Left lung (tissue), 10 donors: ENCODE data around the gene ATL1. TPM values are rescaled to one million over a fixed set of nuclear protein-coding genes. Genes with fewer than 3 reads are reported as not detected.

ENCODE experiments used
- ATAC-seq: fragments of 200-7000 bp; cut with Tn5 transposase; one replicate; pipeline ENCODE4 v1.9.1; 2020; ENCODE audit warnings: moderate library complexity
- DNase-seq, 4 donors: peaks; one replicate each; pipeline ENCODE4 v3.0.0-alpha.2; 2013 to 2020
- H3K27ac ChIP-seq, 2 donors: fragments of 200-600 bp; sonication (generic) in 1 of 2; one replicate each; pipeline versions ENCODE4 v1.5.0 to v1.8.0; 2020 to 2021
- H3K27me3 ChIP-seq, 2 donors: fragments of 200-600 bp; sonication (generic) in 1 of 2; one replicate each; pipeline versions ENCODE4 v1.5.0 to v1.8.0; 2020 to 2021
- H3K36me3 ChIP-seq, 2 donors: fragments of 200-600 bp; sonication (generic) in 1 of 2; one replicate each; pipeline versions ENCODE4 v1.5.0 to v1.8.0; 2020 to 2021
- H3K4me1 ChIP-seq, 2 donors: fragments of 200-600 bp; one replicate each; pipeline ENCODE4 v1.8.0; 2021
- H3K4me3 ChIP-seq, 2 donors: fragments of 200-600 bp; sonication (generic) in 1 of 2; one replicate each; pipeline versions ENCODE4 v1.5.0 to v1.8.0; 2020 to 2021; ENCODE audit warnings: mild to moderate bottlenecking in 1 of 2
- H3K9me3 ChIP-seq, 2 donors: fragments of 200-600 bp; sonication (generic) in 1 of 2; one replicate each; pipeline versions ENCODE4 v1.5.0 to v1.8.0; 2020 to 2021
- intact Hi-C, 2 donors: fragments of 100-400 bp; cut with DNase I; formaldehyde crosslinking; loops; one replicate each; pipeline versions ENCODE4 v1.11.2 to v1.14.2; 2022
- polyA plus RNA-seq, 6 donors: library from polyadenylated mRNA; unstranded; fragments of 120-200 nt; gene quantifications; one replicate each; pipeline ENCODE4 v1.2.1, GENCODE V29; 2013; ENCODE audit not compliant: insufficient read length in 6 of 6
- total RNA-seq, 2 donors: library from RNA; stranded (reverse); fragmentation: NEBNext Ultra II Directional; extraction: Animal tissue kit (Norgen Biotek cat#: 25700); gene quantifications; one replicate each; pipeline ENCODE4 v1.2.1, GENCODE V29; 2021
- TF ChIP-seq, protein P1 (sequence below), 2 donors: fragments of 200-600 bp; sonication (generic) in 1 of 2; IDR thresholded peaks; one replicate each; pipeline versions ENCODE4 v1.5.0 to v1.8.0; 2021; ENCODE audit warnings: antibody characterized with exemption in 2 of 2
- donor health status: DM: no; HTN: yes; CAD: no.
- donor health status: DM: no; HTN: no; CAD: no.

Gene ATL1
- total and polyA plus RNA-seq, 8 donors: 5.4 to 10.8 (median 7.7) TPM

- Histone ChIP-seq H3K4me3 (no peak overlapping the region), H3K36me3 (no peaks in the 10 kb centered on the region), H3K27me3 (no peaks in the 10 kb centered on the region), H3K27ac (no peak overlapping the region), H3K9me3 (no peaks in the 10 kb centered on the region), H3K4me1 (no peaks in the 10 kb centered on the region)
- peak in 1 of 4 donors; percentile 45 for DNase-seq
- peak; percentile 85 for ATAC-seq
- intact Hi-C loops: loop anchor here in 1 of 2 donors (10.0 kb wide), 1 partner anchor 175 kb away; no protein-coding TSS in a partner anchor
- TF ChIP-seq, protein P1, sequence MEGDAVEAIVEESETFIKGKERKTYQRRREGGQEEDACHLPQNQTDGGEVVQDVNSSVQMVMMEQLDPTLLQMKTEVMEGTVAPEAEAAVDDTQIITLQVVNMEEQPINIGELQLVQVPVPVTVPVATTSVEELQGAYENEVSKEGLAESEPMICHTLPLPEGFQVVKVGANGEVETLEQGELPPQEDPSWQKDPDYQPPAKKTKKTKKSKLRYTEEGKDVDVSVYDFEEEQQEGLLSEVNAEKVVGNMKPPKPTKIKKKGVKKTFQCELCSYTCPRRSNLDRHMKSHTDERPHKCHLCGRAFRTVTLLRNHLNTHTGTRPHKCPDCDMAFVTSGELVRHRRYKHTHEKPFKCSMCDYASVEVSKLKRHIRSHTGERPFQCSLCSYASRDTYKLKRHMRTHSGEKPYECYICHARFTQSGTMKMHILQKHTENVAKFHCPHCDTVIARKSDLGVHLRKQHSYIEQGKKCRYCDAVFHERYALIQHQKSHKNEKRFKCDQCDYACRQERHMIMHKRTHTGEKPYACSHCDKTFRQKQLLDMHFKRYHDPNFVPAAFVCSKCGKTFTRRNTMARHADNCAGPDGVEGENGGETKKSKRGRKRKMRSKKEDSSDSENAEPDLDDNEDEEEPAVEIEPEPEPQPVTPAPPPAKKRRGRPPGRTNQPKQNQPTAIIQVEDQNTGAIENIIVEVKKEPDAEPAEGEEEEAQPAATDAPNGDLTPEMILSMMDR (IDR thresholded peaks at IDR 0.05): peak in 1 of 2 donors; percentile 49
Observed at GRCh38 chr14:50599700-50600444, 39.9 kb downstream of the ATL1 start.

GRCh38 chr14:50600849-50601248, 40.9 kb downstream of the ATL1 start:
- no peak overlapping the region for H3K4me3 ChIP-seq
- TF ChIP-seq, protein P1 (IDR thresholded peaks at IDR 0.05): no peak
- no peaks in the 10 kb centered on the region for H3K4me1 ChIP-seq
- H3K9me3 ChIP-seq: no peaks in the 10 kb centered on the region
- ATAC-seq: peak; percentile 76
- H3K36me3 ChIP-seq: no peaks in the 10 kb centered on the region
- no peak overlapping the region for H3K27ac ChIP-seq
- intact Hi-C loops: loop anchor here in 1 of 2 donors (10.0 kb wide), 1 partner anchor 174 kb away; no protein-coding TSS in a partner anchor
- DNase-seq: peak in 1 of 4 donors; percentile 34
- no peaks in the 10 kb centered on the region for H3K27me3 ChIP-seq

- intact Hi-C loops: loop anchor here in 1 of 2 donors (10.0 kb wide), 1 partner anchor 173 kb away; no protein-coding TSS in a partner anchor
- H3K27me3 ChIP-seq: no peaks in the 10 kb centered on the region
- DNase-seq (no peak), ATAC-seq (no peak)
- no peak overlapping the region for H3K4me3 ChIP-seq
- no peaks in the 10 kb centered on the region for H3K36me3 ChIP-seq
- H3K27ac ChIP-seq: no peak overlapping the region
- TF ChIP-seq, protein P1 (IDR thresholded peaks at IDR 0.05): no peak
- no peaks in the 10 kb centered on the region for H3K4me1 ChIP-seq
- H3K9me3 ChIP-seq: no peaks in the 10 kb centered on the region
Observed at GRCh38 chr14:50601394-50601793, 41.4 kb downstream of the ATL1 start.

- ATAC-seq: no peak
- TF ChIP-seq, protein P1 (IDR thresholded peaks at IDR 0.05): no peak
Observed at GRCh38 chr14:50602035-50602434, 42.1 kb downstream of the ATL1 start.

DNA sequence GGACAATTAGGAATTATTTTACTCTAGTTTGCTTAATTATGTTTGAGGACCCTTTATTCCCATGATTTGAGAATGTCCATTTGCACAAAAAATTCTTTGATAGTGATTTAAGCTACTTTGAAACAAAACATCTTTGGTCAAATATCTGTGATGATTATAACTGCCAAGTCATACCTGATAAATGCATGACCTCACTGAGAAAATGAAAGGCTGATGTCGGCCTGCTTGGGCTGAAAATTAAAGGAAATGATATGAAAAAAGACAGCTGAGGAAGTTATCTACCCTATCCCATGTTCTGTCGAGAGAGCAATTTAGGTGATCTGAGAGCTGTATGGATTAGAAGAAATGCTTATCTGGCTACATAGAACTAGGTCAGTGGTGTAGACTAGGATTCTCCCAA, 43.6 kb downstream of the ATL1 start:
- DNase-seq (no peak), ATAC-seq (no peak)
- no peaks in the 10 kb centered on the region for H3K9me3 ChIP-seq
- no peak overlapping the region for H3K4me3 ChIP-seq
- intact Hi-C loops: loop anchor here in 1 of 2 donors (10.0 kb wide), 1 partner anchor 171 kb away; no protein-coding TSS in a partner anchor
- no peak overlapping the region for H3K27ac ChIP-seq
- no peaks in the 10 kb centered on the region for H3K36me3 ChIP-seq
- TF ChIP-seq, protein P1 (IDR thresholded peaks at IDR 0.05): no peak
- no peaks in the 10 kb centered on the region for H3K4me1 ChIP-seq
- H3K27me3 ChIP-seq: no peaks in the 10 kb centered on the region

More at GRCh38 chr14:50602035-50602434, 42.1 kb downstream of the ATL1 start:
- no peak overlapping the region for H3K27ac ChIP-seq
- H3K27me3 ChIP-seq: no peaks in the 10 kb centered on the region
- H3K4me3 ChIP-seq: no peak overlapping the region
- H3K9me3 ChIP-seq: no peaks in the 10 kb centered on the region
- no peaks in the 10 kb centered on the region for H3K36me3 ChIP-seq
- no peak for DNase-seq
- intact Hi-C loops: loop anchor here in 1 of 2 donors (10.0 kb wide), 1 partner anchor 173 kb away; no protein-coding TSS in a partner anchor
- no peaks in the 10 kb centered on the region for H3K4me1 ChIP-seq
